ENCODE data around the gene CNGA3.

GRCh38 chr2:98367721-98368120 is 21.5 kb downstream of the CNGA3 start:
- TF ChIP-seq CTCF (IDR thresholded peaks at IDR 0.05) (no peak), POLR2AphosphoS5 (IDR thresholded peaks at IDR 0.05) (no peak), EP300 (IDR thresholded peaks at IDR 0.05; ENCODE audit: low read depth) (no peak), POLR2A (IDR thresholded peaks at IDR 0.05) (no peak)
